ENCODE data around the gene TBC1D3. TPM values are rescaled to one million over a fixed set of nuclear protein-coding genes. Genes with fewer than 3 reads are reported as not detected.
"Not testable (repeated sequence)": the region's sequence is repeated elsewhere in the genome, so short reads cannot be mapped to it uniquely, and the experiment has no call there.

Gene TBC1D3
- total and polyA plus RNA-seq, 2 of the 8 experiments (the other 6 are each of a cell fraction or from before 2014, with no cell fraction given), result not detected

DNA sequence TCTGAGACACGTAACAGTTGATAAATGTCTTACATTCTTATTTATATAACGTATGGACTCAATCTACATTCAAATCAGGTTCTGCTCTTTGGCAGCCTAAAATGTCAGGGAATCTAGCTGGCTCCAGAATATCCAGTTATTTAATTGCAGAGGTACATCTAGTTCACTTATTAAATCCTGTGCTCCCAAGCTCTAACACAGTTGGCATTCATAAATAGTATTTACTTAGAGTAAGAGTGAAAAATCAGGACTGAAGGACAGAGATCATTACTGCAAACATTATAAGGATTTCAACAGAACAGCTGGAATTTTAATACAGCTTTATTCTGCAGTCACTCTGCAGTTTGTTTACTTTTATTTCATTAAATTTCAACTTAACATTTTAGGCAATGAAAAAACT, 7.9 kb upstream of the TBC1D3 start:
- H3K27me3 ChIP-seq (replicated peaks in 1 of 4; ENCODE audit: control insufficient read depth in 3 of 4, extremely low read depth in 1 of 4, insufficient read depth in 3 of 4, low read length in 3 of 4); H2BK15ac ChIP-seq (ENCODE audit: low read length); H3K79me2 ChIP-seq (ENCODE audit: control insufficient read depth in 1 of 2, insufficient read depth in 2 of 2, low read length in 2 of 2); H3K18ac ChIP-seq (ENCODE audit: extremely low read depth, low read length); H2BK20ac ChIP-seq (ENCODE audit: low read length); H3K27ac ChIP-seq (ENCODE audit: low read depth, low read length); H3K4me2 ChIP-seq (ENCODE audit: insufficient read depth in 1 of 2, low read depth in 2 of 2, low read length in 2 of 2); H3K9ac ChIP-seq (replicated peaks in 1 of 4; ENCODE audit: extremely low read depth in 1 of 4, low read depth in 3 of 4, low read length in 3 of 4); H4K5ac ChIP-seq (ENCODE audit: insufficient read length, low read depth, low read length); H3K4me3 ChIP-seq (ENCODE audit: extremely low read depth in 1 of 4, insufficient read depth in 2 of 4, low read depth in 3 of 4, low read length in 4 of 4); H3K4ac ChIP-seq (replicated peaks; ENCODE audit: insufficient read length, low read depth, low read length); H2BK12ac ChIP-seq (ENCODE audit: low read depth, low read length); H3K56ac ChIP-seq (replicated peaks; ENCODE audit: insufficient read length, low read depth, low read length); H3K23ac ChIP-seq (ENCODE audit: insufficient read length); DNase-seq (ENCODE audit: low read depth in 1 of 2, low spot score in 2 of 2); H4K8ac ChIP-seq (ENCODE audit: extremely low read depth, insufficient read depth, low read length); POLR2A ChIA-PET (ENCODE audit: partially characterized antibody); H3K9me3 ChIP-seq (ENCODE audit: insufficient read depth in 2 of 2, low read depth in 1 of 2, low read length in 1 of 2); H2AK5ac ChIP-seq (ENCODE audit: low read depth, low read length); H2BK5ac ChIP-seq (ENCODE audit: low read depth, low read length); H3K14ac ChIP-seq (ENCODE audit: insufficient read length); H4K91ac ChIP-seq (replicated peaks; ENCODE audit: insufficient read length, low read length); H3K79me1 ChIP-seq (ENCODE audit: low read depth, low read length); H3K4me1 ChIP-seq (replicated peaks in 1 of 4; ENCODE audit: control insufficient read depth in 3 of 4, insufficient read depth in 4 of 4, low read length in 3 of 4); H3K36me3 ChIP-seq (ENCODE audit: control insufficient read depth in 2 of 4, insufficient read depth in 4 of 4, low read length in 3 of 4); CTCF ChIA-PET (ENCODE audit: partially characterized antibody); FAIRE-seq; H4K20me1 ChIP-seq (replicated peaks in 1 of 2; ENCODE audit: control insufficient read depth in 1 of 2, insufficient read depth in 2 of 2, low read length in 2 of 2); H2BK120ac ChIP-seq (replicated peaks; ENCODE audit: low read depth, low read length); H3K23me2 ChIP-seq (ENCODE audit: low read depth, low read length); H2AFZ ChIP-seq (ENCODE audit: low read length): not testable (repeated sequence)
- no CpG with 5 or more reads among the region's 2 CpGs for WGBS, 2 experiments (ENCODE audit: extremely low coverage in 1 of 2, insufficient coverage in 1 of 2, insufficient read length in 1 of 2, insufficient replicate concordance in 2 of 2, low coverage in 1 of 2, low lambda C conversion rate in 2 of 2, missing lambda C conversion rate in 1 of 2)

DNA sequence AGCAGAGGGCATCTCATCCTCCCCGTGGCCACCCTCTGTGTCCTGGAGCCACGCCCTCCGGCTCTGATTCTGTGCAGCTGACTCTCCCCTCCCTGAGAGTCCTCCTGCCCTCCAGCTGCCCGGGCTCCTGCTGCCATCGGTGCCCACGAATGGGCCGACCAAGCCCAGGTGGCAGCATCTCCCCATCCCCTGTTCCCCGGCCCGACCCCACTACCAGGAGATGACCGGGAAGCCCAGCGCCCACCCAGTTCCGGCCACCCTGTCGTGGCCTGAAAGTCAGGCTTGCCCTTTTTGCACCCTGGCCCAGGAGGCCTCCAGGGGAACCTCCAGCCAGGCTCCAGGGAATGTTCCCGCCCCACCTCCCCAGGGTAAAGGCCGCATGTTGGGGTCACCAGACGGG, 57.5 kb downstream of the TBC1D3 start:
- H3K4me1 ChIP-seq (replicated peaks in 1 of 4; ENCODE audit: control insufficient read depth in 3 of 4, insufficient read depth in 4 of 4, low read length in 3 of 4); H3K27me3 ChIP-seq (replicated peaks in 1 of 4; ENCODE audit: control insufficient read depth in 3 of 4, extremely low read depth in 1 of 4, insufficient read depth in 3 of 4, low read length in 3 of 4); H3K27ac ChIP-seq (ENCODE audit: low read depth, low read length); H2BK15ac ChIP-seq (ENCODE audit: low read length); H3K9ac ChIP-seq (replicated peaks in 1 of 4; ENCODE audit: extremely low read depth in 1 of 4, low read depth in 3 of 4, low read length in 3 of 4); H3K4me2 ChIP-seq (ENCODE audit: insufficient read depth in 1 of 2, low read depth in 2 of 2, low read length in 2 of 2); H4K5ac ChIP-seq (ENCODE audit: insufficient read length, low read depth, low read length); H3K23me2 ChIP-seq (ENCODE audit: low read depth, low read length); H4K8ac ChIP-seq (ENCODE audit: extremely low read depth, insufficient read depth, low read length); H2BK5ac ChIP-seq (ENCODE audit: low read depth, low read length); POLR2A ChIA-PET (ENCODE audit: partially characterized antibody); CTCF ChIA-PET (ENCODE audit: partially characterized antibody); H4K20me1 ChIP-seq (replicated peaks in 1 of 2; ENCODE audit: control insufficient read depth in 1 of 2, insufficient read depth in 2 of 2, low read length in 2 of 2); H3K4me3 ChIP-seq (ENCODE audit: extremely low read depth in 1 of 4, insufficient read depth in 2 of 4, low read depth in 3 of 4, low read length in 4 of 4); H3K4ac ChIP-seq (replicated peaks; ENCODE audit: insufficient read length, low read depth, low read length); H4K91ac ChIP-seq (replicated peaks; ENCODE audit: insufficient read length, low read length); H3K9me3 ChIP-seq (ENCODE audit: insufficient read depth in 2 of 2, low read depth in 1 of 2, low read length in 1 of 2); H2BK12ac ChIP-seq (ENCODE audit: low read depth, low read length); H2AK5ac ChIP-seq (ENCODE audit: low read depth, low read length); H3K56ac ChIP-seq (replicated peaks; ENCODE audit: insufficient read length, low read depth, low read length); H3K14ac ChIP-seq (ENCODE audit: insufficient read length); H2BK120ac ChIP-seq (replicated peaks; ENCODE audit: low read depth, low read length); H3K79me2 ChIP-seq (ENCODE audit: control insufficient read depth in 1 of 2, insufficient read depth in 2 of 2, low read length in 2 of 2); H3K36me3 ChIP-seq (ENCODE audit: control insufficient read depth in 2 of 4, insufficient read depth in 4 of 4, low read length in 3 of 4); H3K79me1 ChIP-seq (ENCODE audit: low read depth, low read length); H3K23ac ChIP-seq (ENCODE audit: insufficient read length); FAIRE-seq; H3K18ac ChIP-seq (ENCODE audit: extremely low read depth, low read length); H2BK20ac ChIP-seq (ENCODE audit: low read length); H2AFZ ChIP-seq (ENCODE audit: low read length): not testable (repeated sequence)
- DNase-seq (ENCODE audit: low read depth in 1 of 2, low spot score in 2 of 2), result peak in 1 of 2 experiments; percentile 11
- 91% methylated on average over 9 of the region's 16 CpGs; no CpG with 5 or more reads in 1 of the 2 experiments for WGBS, 2 experiments (ENCODE audit: extremely low coverage in 1 of 2, insufficient coverage in 1 of 2, insufficient read length in 1 of 2, insufficient replicate concordance in 2 of 2, low coverage in 1 of 2, low lambda C conversion rate in 2 of 2, missing lambda C conversion rate in 1 of 2)
